ENCODE measurements around the gene POLD1.
A peak's percentile ranks its signal among the peaks of the same experiment; 100 is the strongest.

POLD1 gene

GRCh38 chr19:50379602-50380001 lies 4.5 kb upstream of the POLD1 start:
- H3K18ac ChIP-seq (ENCODE audit: low read length): no peak overlapping the region
- no peak overlapping the region for H3K56ac ChIP-seq (ENCODE audit: low read length)
- no peak overlapping the region for H2BK120ac ChIP-seq (ENCODE audit: low read depth, low read length)
- no peak overlapping the region for H3K27ac ChIP-seq (ENCODE audit: low read depth, low read length)
- DNase-seq: no peak
- no peak overlapping the region for H3K4me3 ChIP-seq (ENCODE audit: low read length)
- H3K27me3 ChIP-seq (ENCODE audit: insufficient read depth, low read length, poor library complexity): no peaks in the 10 kb centered on the region
- no peak overlapping the region for H2BK5ac ChIP-seq (ENCODE audit: low read length)
- no peak overlapping the region for H2BK15ac ChIP-seq (replicated peaks; ENCODE audit: low read depth)
- H3K4ac ChIP-seq (ENCODE audit: low read depth, low read length): no peak overlapping the region
- no peak overlapping the region for H3K9ac ChIP-seq (ENCODE audit: low read length)
- H3K36me3 ChIP-seq (ENCODE audit: control insufficient read depth, insufficient read depth, low read length): no peaks in the 10 kb centered on the region
- H3K79me2 ChIP-seq (ENCODE audit: control insufficient read depth, insufficient read depth, low read length): peaks cover under 1% of the 10 kb centered on the region
- H3K4me1 ChIP-seq (ENCODE audit: control insufficient read depth, low read depth, low read length): no peaks in the 10 kb centered on the region
- peaks cover 1% of the 10 kb centered on the region for H3K79me1 ChIP-seq (ENCODE audit: low read length)
- WGBS (ENCODE audit: extremely low coverage, insufficient coverage, low lambda C conversion rate): no CpG with 5 or more reads among the region's 11 CpGs
- H3K23ac ChIP-seq (ENCODE audit: low read length): no peak overlapping the region
- no peak overlapping the region for H3K4me2 ChIP-seq (ENCODE audit: low read length)
- H2AK5ac ChIP-seq (ENCODE audit: low read length): no peak overlapping the region
- no peak overlapping the region for H4K5ac ChIP-seq (ENCODE audit: low read length)
- no peak overlapping the region for H4K8ac ChIP-seq (ENCODE audit: low read depth, low read length)

GRCh38 chr19:50380137-50380536 lies 4.0 kb upstream of the POLD1 start:
- WGBS (ENCODE audit: extremely low coverage, insufficient coverage, low lambda C conversion rate): no CpG with 5 or more reads among the region's 11 CpGs
- Histone ChIP-seq H2BK15ac (replicated peaks; ENCODE audit: low read depth) (no peak overlapping the region), H2BK120ac (ENCODE audit: low read depth, low read length) (no peak overlapping the region), H3K23ac (ENCODE audit: low read length) (no peak overlapping the region), H4K8ac (ENCODE audit: low read depth, low read length) (no peak overlapping the region), H3K18ac (ENCODE audit: low read length) (no peak overlapping the region), H3K27ac (ENCODE audit: low read depth, low read length) (no peak overlapping the region), H2AK5ac (ENCODE audit: low read length) (no peak overlapping the region), H3K4me3 (ENCODE audit: low read length) (no peak overlapping the region), H3K4me1 (ENCODE audit: control insufficient read depth, low read depth, low read length) (peaks cover 2% of the 10 kb centered on the region), H3K56ac (ENCODE audit: low read length) (no peak overlapping the region), H3K4ac (ENCODE audit: low read depth, low read length) (no peak overlapping the region), H3K9ac (ENCODE audit: low read length) (no peak overlapping the region), H2BK5ac (ENCODE audit: low read length) (no peak overlapping the region), H4K5ac (ENCODE audit: low read length) (no peak overlapping the region), H3K79me2 (ENCODE audit: control insufficient read depth, insufficient read depth, low read length) (peaks cover 6% of the 10 kb centered on the region), H3K36me3 (ENCODE audit: control insufficient read depth, insufficient read depth, low read length) (no peaks in the 10 kb centered on the region), H3K79me1 (ENCODE audit: low read length) (peaks cover 6% of the 10 kb centered on the region), H3K27me3 (ENCODE audit: insufficient read depth, low read length, poor library complexity) (no peaks in the 10 kb centered on the region), H3K4me2 (ENCODE audit: low read length) (no peak overlapping the region)
- DNase-seq: no peak

GRCh38 chr19:50380751-50381151 lies 3.4 kb upstream of the POLD1 start:
- Histone ChIP-seq H3K27ac (ENCODE audit: low read depth, low read length) (no peak overlapping the region), H3K27me3 (ENCODE audit: insufficient read depth, low read length, poor library complexity) (no peaks in the 10 kb centered on the region), H2BK15ac (replicated peaks; ENCODE audit: low read depth) (no peak overlapping the region), H2BK5ac (ENCODE audit: low read length) (no peak overlapping the region), H3K36me3 (ENCODE audit: control insufficient read depth, insufficient read depth, low read length) (no peaks in the 10 kb centered on the region), H3K4me2 (ENCODE audit: low read length) (no peak overlapping the region), H4K5ac (ENCODE audit: low read length) (no peak overlapping the region), H3K4ac (ENCODE audit: low read depth, low read length) (no peak overlapping the region), H3K4me3 (ENCODE audit: low read length) (no peak overlapping the region), H3K79me2 (ENCODE audit: control insufficient read depth, insufficient read depth, low read length) (peaks cover 11% of the 10 kb centered on the region), H3K79me1 (ENCODE audit: low read length) (peaks cover 8% of the 10 kb centered on the region), H2BK120ac (ENCODE audit: low read depth, low read length) (no peak overlapping the region), H4K8ac (ENCODE audit: low read depth, low read length) (no peak overlapping the region), H3K9ac (ENCODE audit: low read length) (no peak overlapping the region), H3K23ac (ENCODE audit: low read length) (no peak overlapping the region), H3K18ac (ENCODE audit: low read length) (no peak overlapping the region), H2AK5ac (ENCODE audit: low read length) (no peak overlapping the region), H3K4me1 (ENCODE audit: control insufficient read depth, low read depth, low read length) (peaks cover 2% of the 10 kb centered on the region), H3K56ac (ENCODE audit: low read length) (no peak overlapping the region)
- no CpG with 5 or more reads among the region's 8 CpGs for WGBS (ENCODE audit: extremely low coverage, insufficient coverage, low lambda C conversion rate)
- DNase-seq: no peak

GRCh38 chr19:50381881-50382729 lies 2.0 kb upstream of the POLD1 start:
- no peak overlapping the region for H3K4me3 ChIP-seq (ENCODE audit: low read length)
- no peak overlapping the region for H2BK5ac ChIP-seq (ENCODE audit: low read length)
- H3K4me1 ChIP-seq (ENCODE audit: control insufficient read depth, low read depth, low read length): peaks cover 2% of the 10 kb centered on the region
- H4K5ac ChIP-seq (ENCODE audit: low read length): no peak overlapping the region
- no peak overlapping the region for H2AK5ac ChIP-seq (ENCODE audit: low read length)
- no peak overlapping the region for H2BK15ac ChIP-seq (replicated peaks; ENCODE audit: low read depth)
- no peak overlapping the region for H3K18ac ChIP-seq (ENCODE audit: low read length)
- no peak overlapping the region for H3K56ac ChIP-seq (ENCODE audit: low read length)
- no peak overlapping the region for H4K8ac ChIP-seq (ENCODE audit: low read depth, low read length)
- WGBS (ENCODE audit: extremely low coverage, insufficient coverage, low lambda C conversion rate): no CpG with 5 or more reads among the region's 58 CpGs
- H3K4ac ChIP-seq (ENCODE audit: low read depth, low read length): no peak overlapping the region
- H3K79me1 ChIP-seq (ENCODE audit: low read length): peaks cover 12% of the 10 kb centered on the region
- no peak overlapping the region for H2BK120ac ChIP-seq (ENCODE audit: low read depth, low read length)
- no peak for DNase-seq
- no peak overlapping the region for H3K27ac ChIP-seq (ENCODE audit: low read depth, low read length)
- H3K27me3 ChIP-seq (ENCODE audit: insufficient read depth, low read length, poor library complexity): no peaks in the 10 kb centered on the region
- H3K79me2 ChIP-seq (ENCODE audit: control insufficient read depth, insufficient read depth, low read length): peaks cover 18% of the 10 kb centered on the region
- H3K23ac ChIP-seq (ENCODE audit: low read length): no peak overlapping the region
- no peak overlapping the region for H3K4me2 ChIP-seq (ENCODE audit: low read length)
- no peak overlapping the region for H3K9ac ChIP-seq (ENCODE audit: low read length)
- H3K36me3 ChIP-seq (ENCODE audit: control insufficient read depth, insufficient read depth, low read length): no peaks in the 10 kb centered on the region

- Histone ChIP-seq H3K23ac (ENCODE audit: low read length) (no peak overlapping the region), H3K79me2 (ENCODE audit: control insufficient read depth, insufficient read depth, low read length) (peaks cover 25% of the 10 kb centered on the region), H3K79me1 (ENCODE audit: low read length) (peaks cover 13% of the 10 kb centered on the region), H3K27me3 (ENCODE audit: insufficient read depth, low read length, poor library complexity) (no peaks in the 10 kb centered on the region), H3K9ac (ENCODE audit: low read length) (peak overlapping the region; percentile 89), H3K4me1 (ENCODE audit: control insufficient read depth, low read depth, low read length) (peaks cover 2% of the 10 kb centered on the region), H4K5ac (ENCODE audit: low read length) (no peak overlapping the region), H2BK15ac (replicated peaks; ENCODE audit: low read depth) (no peak overlapping the region), H3K56ac (ENCODE audit: low read length) (peak overlapping the region; percentile 92), H3K27ac (ENCODE audit: low read depth, low read length) (no peak overlapping the region), H2BK5ac (ENCODE audit: low read length) (no peak overlapping the region), H3K18ac (ENCODE audit: low read length) (no peak overlapping the region), H3K36me3 (ENCODE audit: control insufficient read depth, insufficient read depth, low read length) (peaks cover 2% of the 10 kb centered on the region), H2BK120ac (ENCODE audit: low read depth, low read length) (no peak overlapping the region), H3K4me3 (ENCODE audit: low read length) (peak overlapping the region; percentile 40), H3K4ac (ENCODE audit: low read depth, low read length) (no peak overlapping the region), H3K4me2 (ENCODE audit: low read length) (peak overlapping the region; percentile 79), H4K8ac (ENCODE audit: low read depth, low read length) (no peak overlapping the region), H2AK5ac (ENCODE audit: low read length) (no peak overlapping the region)
- no CpG with 5 or more reads among the region's 21 CpGs for WGBS (ENCODE audit: extremely low coverage, insufficient coverage, low lambda C conversion rate)
- DNase-seq: peak; percentile 59
These were observed 921 bp upstream of the POLD1 start for GRCh38 chr19:50383001-50383851.
